ENCODE data around the gene MCRIP1.

DNA sequence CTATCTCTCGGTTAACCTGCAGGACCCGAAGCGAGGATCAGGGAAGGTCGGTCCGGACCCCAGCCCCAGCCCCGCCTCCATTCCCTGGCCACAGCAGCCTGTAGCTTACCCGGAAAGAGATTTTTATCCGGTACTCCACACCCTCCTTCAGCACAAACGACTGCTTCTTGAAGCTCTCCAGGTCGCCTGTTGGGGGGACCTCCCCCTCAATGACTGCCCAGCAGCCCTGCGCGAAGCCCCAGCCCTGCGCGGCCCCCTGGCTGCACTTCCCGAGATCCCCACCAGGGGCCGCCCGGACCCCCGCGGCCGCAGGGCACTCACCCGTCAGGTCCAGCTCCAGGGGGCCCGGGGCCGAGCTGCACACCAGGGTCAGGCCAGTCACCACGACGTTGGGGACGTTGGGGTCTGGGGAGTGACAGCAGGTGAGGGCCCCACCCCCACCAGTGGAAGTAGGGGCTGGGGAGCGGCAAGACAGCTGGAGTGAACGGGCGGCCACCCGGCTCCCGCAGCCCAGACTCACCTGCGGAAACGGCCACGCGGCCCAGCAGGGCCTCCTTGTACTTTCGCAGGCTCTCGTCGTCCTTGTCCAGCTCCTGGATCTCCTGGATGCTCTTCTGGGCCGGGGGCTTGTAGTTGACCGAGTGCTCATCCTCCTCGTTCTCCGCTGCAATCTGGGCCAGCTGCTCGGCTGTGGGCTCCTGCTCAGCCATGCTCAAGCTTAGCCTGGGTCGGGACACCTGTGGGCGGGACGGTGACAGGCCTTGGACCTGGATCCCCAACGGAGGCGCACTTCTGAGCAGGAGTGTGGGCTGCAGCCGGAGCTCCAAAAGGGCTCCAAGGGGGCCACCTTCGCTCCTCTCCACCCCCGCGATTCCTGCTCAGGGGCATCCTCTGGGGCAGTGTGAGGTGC is 36.4 kb upstream of the MCRIP1 start:
- TF ChIP-seq POLR2A (IDR thresholded peaks at IDR 0.05; ENCODE audit: low read depth, low read length) (peak; percentile 51; the same call in 1 of the 2 replicates), POLR2AphosphoS5 (IDR thresholded peaks at IDR 0.05; ENCODE audit: low read depth, low read length) (peak; percentile 34; the same call in 1 of the 2 replicates)

All from GM12892 (cell line).